Measurements from ENCODE around the gene AGAP1. TPM values are rescaled to one million over a fixed set of nuclear protein-coding genes. Genes with fewer than 3 reads are reported as not detected.

AGAP1 gene
- total RNA-seq, 2 donors from 2014 or later, result 22.5 to 23.9 TPM

GRCh38 chr2:235952714-235953113 is 458.9 kb downstream of the AGAP1 start:
- DNase-seq (no peak), ATAC-seq (no peak)
- intact Hi-C loops (cut with DNase I), result no loop called here

- intact Hi-C loops (cut with DNase I), result no loop called here
- DNase-seq (no peak), ATAC-seq (no peak)
These were observed 460.4 kb downstream of the AGAP1 start for GRCh38 chr2:235954281-235954680.

GRCh38 chr2:235954888-235955480 is 461.1 kb downstream of the AGAP1 start:
- no peak for ATAC-seq
- intact Hi-C loops (cut with DNase I), result no loop called here
- DNase-seq, result no peak

- intact Hi-C loops (cut with DNase I), result no loop called here
- ATAC-seq, result no peak
These were observed 461.8 kb downstream of the AGAP1 start for GRCh38 chr2:235955664-235956063.

GRCh38 chr2:235956281-235956970 is 462.6 kb downstream of the AGAP1 start:
- ATAC-seq (no peak), DNase-seq (no peak)
- intact Hi-C loops (cut with DNase I), result no loop called here

More at GRCh38 chr2:235955664-235956063, 461.8 kb downstream of the AGAP1 start:
- DNase-seq, result no peak

GRCh38 chr2:235957251-235957650 is 463.4 kb downstream of the AGAP1 start:
- no peak for DNase-seq
- ATAC-seq, result no peak
- intact Hi-C loops (cut with DNase I), result no loop called here

- no peak for DNase-seq
- ATAC-seq, result no peak
- intact Hi-C loops (cut with DNase I), result no loop called here
These were observed 464.5 kb downstream of the AGAP1 start for GRCh38 chr2:235958221-235958930.

- ATAC-seq (no peak), DNase-seq (no peak)
- intact Hi-C loops (cut with DNase I), result no loop called here
These were observed 465.1 kb downstream of the AGAP1 start for GRCh38 chr2:235958931-235959410.

DNA sequence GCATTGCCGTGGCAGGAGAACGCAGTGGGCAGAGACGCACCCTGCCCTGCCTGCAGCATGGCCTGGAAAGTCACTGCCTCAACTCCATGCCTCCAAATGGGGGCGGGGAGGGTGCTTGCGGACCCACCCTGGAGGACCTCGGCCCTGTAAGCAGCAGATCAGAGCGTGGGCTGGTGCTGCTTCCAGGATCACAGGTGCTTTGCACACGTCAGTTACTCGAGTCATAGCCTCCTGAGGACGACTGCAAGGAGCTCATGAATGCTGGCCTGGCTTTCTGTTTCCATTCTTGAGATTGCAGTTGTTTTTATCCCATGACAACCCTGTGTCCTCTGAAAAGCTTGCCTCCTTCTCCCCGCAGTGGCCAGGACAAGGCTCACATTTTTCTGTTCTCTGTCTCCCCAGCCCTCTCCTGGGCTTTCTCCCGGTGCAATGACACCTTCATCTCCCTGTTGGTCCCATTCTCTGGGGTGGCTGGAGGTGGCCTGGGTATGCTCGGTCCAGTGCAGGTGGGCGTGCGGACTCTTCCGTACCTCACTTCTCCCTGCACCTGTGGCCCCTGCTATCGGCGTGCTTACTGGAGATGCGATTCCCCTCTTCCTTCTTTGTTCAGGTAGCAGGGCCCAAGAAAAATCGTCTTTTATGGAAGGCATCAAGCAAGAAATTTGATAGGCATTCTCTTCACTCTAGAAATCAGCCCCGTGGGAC is 466.3 kb downstream of the AGAP1 start:
- intact Hi-C loops (cut with DNase I), result no loop called here
- no peak for DNase-seq
- no peak for ATAC-seq

DNA sequence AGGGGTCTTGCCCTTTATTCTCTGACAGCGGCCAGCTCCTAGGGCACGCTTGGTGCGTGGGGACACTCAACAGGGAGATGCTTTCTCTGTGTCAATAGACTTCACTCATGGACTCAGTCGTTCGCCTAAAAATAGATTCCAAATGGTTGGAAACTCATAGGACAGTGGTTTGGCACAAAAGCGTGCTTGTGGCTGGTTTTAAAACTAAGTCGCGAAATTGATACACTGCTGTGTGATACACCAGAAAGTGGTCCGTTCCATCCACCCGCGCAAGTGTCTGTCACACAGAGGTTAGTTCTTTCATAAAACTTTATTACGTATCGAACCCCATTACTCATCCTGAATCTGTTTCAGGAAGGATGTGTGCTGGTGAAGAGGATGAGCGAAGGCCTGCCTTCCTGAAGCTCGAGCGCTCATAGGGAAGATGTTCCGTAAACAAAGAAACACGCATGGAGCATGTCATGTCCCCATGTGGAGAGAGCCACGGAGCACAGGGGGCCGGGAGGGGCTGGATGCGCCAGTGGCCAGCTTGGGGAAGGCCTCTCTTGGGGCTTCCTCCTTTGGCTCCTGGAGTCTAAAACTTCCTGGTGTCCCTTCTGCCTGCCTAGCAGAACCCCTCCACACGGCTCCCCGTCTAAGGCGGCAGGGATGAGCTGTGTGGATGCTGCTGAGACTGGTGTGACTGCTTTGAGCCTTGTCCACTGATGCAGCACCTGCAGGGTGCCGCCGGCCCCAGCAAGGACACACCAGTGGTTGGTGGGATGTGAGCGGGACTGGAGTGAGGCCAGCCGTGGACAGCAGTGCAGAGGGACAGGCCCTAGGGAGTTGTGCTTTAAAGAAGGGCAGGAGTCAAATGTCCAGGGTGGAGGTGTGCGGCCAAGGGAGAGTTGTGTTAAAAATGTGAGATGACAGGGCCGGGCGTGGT is 467.1 kb downstream of the AGAP1 start:
- DNase-seq (no peak), ATAC-seq (no peak)

DNA sequence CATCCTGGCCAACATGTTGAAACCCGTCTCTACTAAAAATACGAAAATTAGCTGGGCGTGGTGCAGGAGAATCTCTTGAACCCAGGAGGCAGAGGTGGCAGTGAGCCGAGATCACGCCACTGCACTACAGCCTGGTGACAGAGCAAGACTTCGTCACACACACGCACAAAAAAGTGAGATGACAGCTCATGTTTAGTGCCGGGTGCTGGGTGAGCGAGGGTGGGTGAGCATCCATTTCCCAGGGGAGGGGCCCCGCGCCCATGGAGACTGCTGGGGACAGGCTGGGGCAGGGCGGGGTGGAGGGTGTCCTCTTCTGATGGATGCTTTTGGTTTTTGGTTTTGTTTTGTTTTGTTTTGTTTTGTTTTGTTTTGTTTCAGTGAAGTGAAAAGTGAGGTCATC is 467.9 kb downstream of the AGAP1 start:
- no peak for ATAC-seq
- no peak for DNase-seq
- intact Hi-C loops (cut with DNase I), result no loop called here

More for the DNA sequence above, 467.1 kb downstream of the AGAP1 start:
- intact Hi-C loops (cut with DNase I), result no loop called here

GRCh38 chr2:235963853-235964577 is 470.2 kb downstream of the AGAP1 start:
- intact Hi-C loops (cut with DNase I), result no loop called here
- no peak for ATAC-seq
- DNase-seq, result no peak

DNA sequence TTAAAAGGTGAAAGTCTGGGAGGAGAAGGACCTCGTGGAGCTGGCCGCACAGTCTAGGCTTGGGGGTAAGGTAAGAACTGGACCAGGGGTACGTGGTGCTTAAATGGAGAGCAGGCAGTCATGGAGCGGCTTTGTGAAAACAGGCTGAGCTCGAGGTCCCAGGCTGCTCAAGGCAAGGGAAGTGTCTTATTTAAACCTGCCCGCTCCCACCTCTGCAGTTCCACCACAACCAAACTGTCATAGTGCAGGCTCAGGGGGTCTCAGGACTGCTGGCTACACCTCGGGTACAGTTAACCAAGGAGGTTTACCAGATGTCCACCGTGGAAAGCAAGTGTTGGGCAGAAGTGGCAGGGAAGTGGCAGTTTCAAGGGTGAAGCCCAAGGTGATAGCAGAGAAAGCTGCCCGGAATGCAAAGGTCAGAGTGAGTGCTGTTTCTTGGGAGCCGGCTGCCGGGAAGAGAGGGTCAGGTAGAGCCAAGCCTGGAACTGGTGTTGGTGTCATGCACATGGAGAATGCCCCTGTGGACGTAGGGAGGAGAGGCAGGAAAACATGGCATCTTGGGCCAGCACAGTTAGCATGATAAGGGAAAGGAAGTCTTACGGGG is 471.0 kb downstream of the AGAP1 start:
- DNase-seq, result no peak
- no peak for ATAC-seq
- intact Hi-C loops (cut with DNase I), result no loop called here

GRCh38 chr2:235966396-235966795 is 472.6 kb downstream of the AGAP1 start:
- DNase-seq (no peak), ATAC-seq (no peak)
- intact Hi-C loops (cut with DNase I), result no loop called here

DNA sequence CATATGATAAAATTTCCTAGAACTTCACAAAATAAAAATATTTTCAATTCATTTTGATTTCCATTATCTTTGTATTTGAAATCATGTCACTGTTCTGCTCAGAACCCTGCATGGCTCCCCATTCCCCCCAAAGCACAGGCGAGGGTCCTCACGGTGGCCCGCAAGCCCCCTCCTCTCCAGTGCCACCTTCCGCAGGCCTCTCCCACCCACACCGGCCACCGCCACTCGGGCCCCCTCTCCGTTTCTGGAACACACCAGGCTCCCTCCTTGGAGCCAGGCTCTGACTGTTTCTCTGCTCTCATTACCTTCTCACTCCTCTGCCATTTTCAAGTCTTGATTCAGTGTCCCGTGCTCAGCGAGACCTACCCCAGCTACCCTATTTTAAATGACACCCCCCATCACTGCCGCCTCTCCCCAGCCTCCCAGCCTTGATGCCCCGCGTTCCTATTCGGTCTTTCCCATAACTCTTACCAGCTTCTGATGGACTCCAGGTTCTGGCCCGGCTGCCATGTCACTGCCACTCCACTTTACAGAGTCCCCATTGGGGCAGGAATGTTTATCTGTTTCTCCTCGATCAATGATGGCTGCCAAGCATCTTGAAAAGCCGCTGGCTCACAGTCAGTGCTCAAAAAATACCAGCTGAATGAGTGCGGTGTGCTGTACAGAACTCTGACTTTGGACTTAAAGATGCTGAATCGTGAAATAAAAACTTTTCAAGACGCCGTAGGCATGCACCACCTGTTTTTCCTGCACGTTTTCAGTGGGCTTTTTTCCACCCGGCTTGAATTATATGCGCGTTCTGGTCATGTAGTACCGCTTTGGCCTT is 473.3 kb downstream of the AGAP1 start:
- ATAC-seq, result no peak
- no peak for DNase-seq
- intact Hi-C loops (cut with DNase I), result no loop called here

DNA sequence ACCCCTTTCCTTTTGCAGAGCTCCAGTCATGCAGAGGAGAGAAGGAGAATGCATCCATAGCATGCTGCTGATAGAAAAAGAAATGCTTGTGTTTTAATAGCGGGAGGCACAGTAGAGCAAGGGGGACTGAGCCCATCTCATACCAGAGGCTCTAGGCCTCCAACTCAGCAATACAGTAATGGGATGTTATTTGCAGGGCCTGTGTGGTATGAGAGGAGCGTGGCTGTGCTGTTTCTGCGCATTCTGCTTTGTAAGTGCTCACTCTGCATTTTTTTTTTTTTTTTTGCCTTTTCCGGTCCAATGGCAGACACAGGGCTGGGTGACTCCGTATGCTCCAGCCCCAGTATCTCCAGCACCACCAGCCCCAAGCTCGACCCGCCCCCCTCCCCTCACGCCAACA is 474.3 kb downstream of the AGAP1 start:
- ATAC-seq, result no peak
- intact Hi-C loops (cut with DNase I), result no loop called here
- no peak for DNase-seq
